Measurements from ENCODE around the gene CPD. TPM values are rescaled to one million over a fixed set of nuclear protein-coding genes. Genes with fewer than 3 reads are reported as not detected.

The CPD gene
- total and polyA plus RNA-seq, 9 of the 15 experiments (the other 6 are each of a cell fraction or from before 2014, with no cell fraction given) = 4.5 to 24.4 (median 20.4) TPM

- Histone ChIP-seq H3K4me3 (no peak overlapping the region), H3K4me1 (replicated peaks in 1 of 2; ENCODE audit: control insufficient read depth in 2 of 2, insufficient read depth in 2 of 2, low read length in 2 of 2) (no peaks in the 10 kb centered on the region), H3K9ac (ENCODE audit: insufficient read depth in 1 of 2, low read depth in 2 of 2, low read length in 2 of 2) (no peak overlapping the region), H3K27me3 (ENCODE audit: control insufficient read depth in 2 of 2, insufficient read depth in 2 of 2, low read length in 2 of 2) (no peaks in the 10 kb centered on the region), H3K4me2 (ENCODE audit: insufficient read depth, low read length) (no peak overlapping the region), H3K9me1 (ENCODE audit: control insufficient read depth, insufficient read depth, low read length) (no peaks in the 10 kb centered on the region), H3K36me3 (ENCODE audit: control insufficient read depth, insufficient read depth, low read length) (peaks cover 91% of the 10 kb centered on the region), H2AFZ (ENCODE audit: low read depth, low read length) (no peak overlapping the region), H4K20me1 (replicated peaks; ENCODE audit: control insufficient read depth, insufficient read depth, low read length) (no peaks in the 10 kb centered on the region), H3K27ac (ENCODE audit: extremely low read depth, low read depth, low read length) (no peak overlapping the region), H3K79me2 (ENCODE audit: control insufficient read depth, insufficient read depth, low read length) (no peaks in the 10 kb centered on the region), H3K9me3 (replicated peaks; ENCODE audit: control insufficient read depth, insufficient read depth, low read depth, low read length) (no peaks in the 10 kb centered on the region)
- DNase-seq (ENCODE audit: extremely low read depth in 1 of 4, low spot score in 3 of 4) = no peak
- POLR2A ChIA-PET = interaction anchor here (0.8 kb wide), 1 partner anchor 23 kb away, joined by 3 read pairs; no protein-coding TSS in a partner anchor
- intact Hi-C loops (cut with micrococcal nuclease) = no loop called here
- BruUV-seq (replicated peaks) = no TSS peak
- in situ Hi-C loops (cut with MboI) = no loop called here
- ATAC-seq = no peak
- FAIRE-seq = no peak
- TF ChIP-seq U2AF1 (optimal IDR thresholded peaks at IDR 0.05; ENCODE audit: low read depth, low read length) (no peak), ZNF586 (CRISPR knock-in tag; conservative IDR thresholded peaks at IDR 0.05) (no peak), FOXP4 (CRISPR knock-in tag; IDR thresholded peaks at IDR 0.05; ENCODE audit: borderline replicate concordance) (no peak), NFIX (CRISPR knock-in tag; IDR thresholded peaks at IDR 0.05; ENCODE audit: low read depth) (peak; percentile 5; the same call in 1 of the 2 replicates), NFIC (IDR thresholded peaks at IDR 0.05) (peak; percentile 79)
- CTCF ChIA-PET (ENCODE audit: low intra/inter-chr PET ratio) = no interaction called here
Measured at GRCh38 chr17:30495586-30495985, 116.9 kb downstream of the CPD start.
